ENCODE results near the gene CMTM1. TPM values are rescaled to one million over a fixed set of nuclear protein-coding genes. Genes with fewer than 3 reads are reported as not detected.

CMTM1 gene
- total RNA-seq, 1 experiment from 2014 or later, result 9.4 TPM

DNA sequence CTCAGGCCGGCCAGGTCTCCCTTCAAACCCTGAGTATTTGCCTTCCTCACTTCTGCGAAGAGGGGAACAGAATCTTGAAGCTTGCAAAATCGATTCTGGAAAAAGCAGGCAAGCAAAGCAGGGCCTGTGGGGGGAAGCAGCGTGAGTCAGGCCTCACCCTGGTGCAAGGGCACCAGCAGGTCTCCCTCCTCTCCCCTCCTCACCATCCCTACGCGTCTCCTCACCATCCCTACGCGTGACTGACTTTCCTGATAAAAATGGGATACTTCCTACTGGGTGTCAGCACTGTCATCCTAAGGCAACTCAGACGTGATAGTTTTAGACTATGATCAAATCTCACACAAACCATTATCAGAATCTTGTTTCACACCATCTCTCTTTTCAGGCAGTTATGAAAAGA is 50.4 kb downstream of the CMTM1 start:
- H2AFZ ChIP-seq, result no peak overlapping the region
- peaks cover 31% of the 10 kb centered on the region for H3K4me1 ChIP-seq (replicated peaks; ENCODE audit: insufficient read depth)
- H4K20me1 ChIP-seq (ENCODE audit: insufficient read depth), result no peaks in the 10 kb centered on the region
- no peaks in the 10 kb centered on the region for H3K27me3 ChIP-seq (ENCODE audit: insufficient read depth, low read depth)
- H3K4me2 ChIP-seq, result no peak overlapping the region
- H3K79me2 ChIP-seq (ENCODE audit: low read depth), result no peaks in the 10 kb centered on the region
- intact Hi-C loops (cut with micrococcal nuclease; ENCODE audit: unreplicated experiment), result no loop called here
- TF ChIP-seq, protein P1, sequence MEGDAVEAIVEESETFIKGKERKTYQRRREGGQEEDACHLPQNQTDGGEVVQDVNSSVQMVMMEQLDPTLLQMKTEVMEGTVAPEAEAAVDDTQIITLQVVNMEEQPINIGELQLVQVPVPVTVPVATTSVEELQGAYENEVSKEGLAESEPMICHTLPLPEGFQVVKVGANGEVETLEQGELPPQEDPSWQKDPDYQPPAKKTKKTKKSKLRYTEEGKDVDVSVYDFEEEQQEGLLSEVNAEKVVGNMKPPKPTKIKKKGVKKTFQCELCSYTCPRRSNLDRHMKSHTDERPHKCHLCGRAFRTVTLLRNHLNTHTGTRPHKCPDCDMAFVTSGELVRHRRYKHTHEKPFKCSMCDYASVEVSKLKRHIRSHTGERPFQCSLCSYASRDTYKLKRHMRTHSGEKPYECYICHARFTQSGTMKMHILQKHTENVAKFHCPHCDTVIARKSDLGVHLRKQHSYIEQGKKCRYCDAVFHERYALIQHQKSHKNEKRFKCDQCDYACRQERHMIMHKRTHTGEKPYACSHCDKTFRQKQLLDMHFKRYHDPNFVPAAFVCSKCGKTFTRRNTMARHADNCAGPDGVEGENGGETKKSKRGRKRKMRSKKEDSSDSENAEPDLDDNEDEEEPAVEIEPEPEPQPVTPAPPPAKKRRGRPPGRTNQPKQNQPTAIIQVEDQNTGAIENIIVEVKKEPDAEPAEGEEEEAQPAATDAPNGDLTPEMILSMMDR (conservative IDR thresholded peaks at IDR 0.05), result no peak
- no peak for TF ChIP-seq EZH2 (IDR thresholded peaks at IDR 0.05; ENCODE audit: low read depth)
- H3K9me2 ChIP-seq (ENCODE audit: insufficient read depth), result no peaks in the 10 kb centered on the region
- CTCF ChIA-PET, result interaction anchor here (0.5 kb wide), 1 partner anchor 207 kb away, joined by 3 read pairs; no protein-coding TSS in a partner anchor
- H3F3A ChIP-seq (ENCODE audit: insufficient read depth, low read depth), result peaks cover 34% of the 10 kb centered on the region
- H3K36me3 ChIP-seq (ENCODE audit: low read depth), result 0 out of 2 replicates have a peak, but pooled peaks cover 8% of the 10 kb centered on the region
- POLR2A ChIA-PET (ENCODE audit: unreplicated experiment), result no interaction called here
- no TSS peak for BruUV-seq (replicated peaks)
- no peak for DNase-seq
- no peak overlapping the region for H3K4me3 ChIP-seq
- no peak overlapping the region for H3K27ac ChIP-seq
- H3K9me3 ChIP-seq (ENCODE audit: insufficient read depth, low read depth), result no peaks in the 10 kb centered on the region

DNA sequence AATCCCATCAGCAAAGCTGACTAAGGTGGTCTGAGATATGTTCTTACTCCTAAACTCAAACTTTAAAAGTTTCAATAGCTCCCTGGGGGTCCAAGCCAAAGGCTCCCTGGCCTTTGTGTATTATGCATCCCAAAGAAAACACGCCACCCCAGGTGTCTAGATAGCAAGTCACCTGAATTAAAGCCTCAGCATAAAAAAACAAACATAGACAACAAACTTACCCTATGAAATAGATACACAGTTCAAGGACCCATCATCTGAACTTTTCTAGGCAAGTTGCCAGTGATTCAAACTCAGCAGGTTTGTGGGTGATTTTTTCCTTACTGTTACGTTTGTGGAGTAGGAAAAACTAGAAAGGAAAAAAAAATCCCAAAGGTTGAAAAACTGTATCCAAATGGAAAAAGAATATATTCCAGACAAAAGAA is 50.8 kb downstream of the CMTM1 start:
- Histone ChIP-seq H3K27me3 (ENCODE audit: insufficient read depth, low read depth) (no peaks in the 10 kb centered on the region), H2AFZ (no peak overlapping the region), H3K79me2 (ENCODE audit: low read depth) (no peaks in the 10 kb centered on the region), H3K4me3 (no peak overlapping the region), H3F3A (ENCODE audit: insufficient read depth, low read depth) (peaks cover 34% of the 10 kb centered on the region), H4K20me1 (ENCODE audit: insufficient read depth) (no peaks in the 10 kb centered on the region), H3K4me2 (no peak overlapping the region), H3K9me2 (ENCODE audit: insufficient read depth) (no peaks in the 10 kb centered on the region), H3K9me3 (ENCODE audit: insufficient read depth, low read depth) (no peaks in the 10 kb centered on the region), H3K4me1 (replicated peaks; ENCODE audit: insufficient read depth) (peaks cover 31% of the 10 kb centered on the region), H3K36me3 (ENCODE audit: low read depth) (0 out of 2 replicates have a peak, but pooled peaks cover 8% of the 10 kb centered on the region), H3K27ac (no peak overlapping the region)
- ChIA-PET CTCF (interaction anchor here (0.5 to 2.3 kb wide), 3 partner anchors 9 to 207 kb away, joined by 3 to 15 read pairs (median 4); no protein-coding TSS in a partner anchor), POLR2A (ENCODE audit: unreplicated experiment) (interaction anchor here (0.7 kb wide), 1 partner anchor 46 kb away, joined by 5 read pairs; no protein-coding TSS in a partner anchor)
- intact Hi-C loops (cut with micrococcal nuclease; ENCODE audit: unreplicated experiment), result no loop called here
- TF ChIP-seq EZH2 (IDR thresholded peaks at IDR 0.05; ENCODE audit: low read depth), result no peak
- TF ChIP-seq, protein P1 (conservative IDR thresholded peaks at IDR 0.05), result no peak
- no TSS peak for BruUV-seq (replicated peaks)
- DNase-seq, result no peak

DNA sequence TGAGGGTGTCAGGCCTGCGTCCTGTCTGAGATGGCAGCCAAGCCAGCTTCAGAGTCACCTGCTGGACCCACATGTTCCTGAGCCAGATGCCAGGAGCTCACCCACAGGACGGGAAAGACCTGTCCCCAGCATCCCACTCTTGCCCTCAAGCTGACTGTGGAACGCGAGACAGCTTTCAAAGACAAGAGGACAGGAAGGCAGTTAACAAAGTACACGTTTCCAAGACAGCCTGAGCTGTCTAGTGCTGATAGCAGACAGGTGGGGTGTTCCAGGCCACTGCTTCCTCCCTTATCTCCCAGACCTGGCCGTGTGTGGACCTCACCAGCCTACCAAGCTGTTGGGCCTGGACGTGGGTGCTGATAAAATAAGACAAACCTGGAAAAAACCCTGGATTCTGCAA is 51.5 kb downstream of the CMTM1 start:
- POLR2A ChIA-PET (ENCODE audit: unreplicated experiment), result interaction anchor here (0.7 kb wide), 2 partner anchors 43 to 45 kb away, joined by 3 to 5 read pairs; no protein-coding TSS in a partner anchor

More for the DNA sequence above, 51.5 kb downstream of the CMTM1 start:
- H3K27me3 ChIP-seq (ENCODE audit: insufficient read depth, low read depth), result no peaks in the 10 kb centered on the region
- no peaks in the 10 kb centered on the region for H4K20me1 ChIP-seq (ENCODE audit: insufficient read depth)
- H3K4me2 ChIP-seq, result peak overlapping the region; percentile 10; the same call in 1 of the 2 replicates
- H3K27ac ChIP-seq, result peak overlapping the region; percentile 54; the same call in 1 of the 2 replicates
- DNase-seq, result peak in 1 of 2 experiments; percentile 35
- no peaks in the 10 kb centered on the region for H3K79me2 ChIP-seq (ENCODE audit: low read depth)
- TF ChIP-seq EZH2 (IDR thresholded peaks at IDR 0.05; ENCODE audit: low read depth), result no peak
- TF ChIP-seq, protein P1 (conservative IDR thresholded peaks at IDR 0.05), result no peak
- no peak overlapping the region for H2AFZ ChIP-seq
- CTCF ChIA-PET, result interaction anchor here (0.9 to 2.3 kb wide), 4 partner anchors 9 to 211 kb away, joined by 4 to 15 read pairs (median 6); no protein-coding TSS in a partner anchor
- BruUV-seq (replicated peaks), result no TSS peak
- H3K4me1 ChIP-seq (replicated peaks; ENCODE audit: insufficient read depth), result peaks cover 31% of the 10 kb centered on the region
- H3K9me2 ChIP-seq (ENCODE audit: insufficient read depth), result no peaks in the 10 kb centered on the region
- 0 out of 2 replicates have a peak, but pooled peaks cover 8% of the 10 kb centered on the region for H3K36me3 ChIP-seq (ENCODE audit: low read depth)
- H3F3A ChIP-seq (ENCODE audit: insufficient read depth, low read depth), result peaks cover 34% of the 10 kb centered on the region
- H3K4me3 ChIP-seq, result no peak overlapping the region
- H3K9me3 ChIP-seq (ENCODE audit: insufficient read depth, low read depth), result no peaks in the 10 kb centered on the region
- intact Hi-C loops (cut with micrococcal nuclease; ENCODE audit: unreplicated experiment), result loop anchor here (1.0 kb wide), 1 partner anchor 22 kb away; no protein-coding TSS in a partner anchor
